Cerebellar nuclear complex (tissue), 1 donor: ENCODE results near the gene DEDD2.
A peak's percentile ranks its signal among the peaks of the same experiment; 100 is the strongest.

Experiments
- DNase-seq, 2 experiments: peaks; one replicate each; lab custom pipeline; 2025; lab: John Stamatoyannopoulos, UW

The DEDD2 gene

DNA sequence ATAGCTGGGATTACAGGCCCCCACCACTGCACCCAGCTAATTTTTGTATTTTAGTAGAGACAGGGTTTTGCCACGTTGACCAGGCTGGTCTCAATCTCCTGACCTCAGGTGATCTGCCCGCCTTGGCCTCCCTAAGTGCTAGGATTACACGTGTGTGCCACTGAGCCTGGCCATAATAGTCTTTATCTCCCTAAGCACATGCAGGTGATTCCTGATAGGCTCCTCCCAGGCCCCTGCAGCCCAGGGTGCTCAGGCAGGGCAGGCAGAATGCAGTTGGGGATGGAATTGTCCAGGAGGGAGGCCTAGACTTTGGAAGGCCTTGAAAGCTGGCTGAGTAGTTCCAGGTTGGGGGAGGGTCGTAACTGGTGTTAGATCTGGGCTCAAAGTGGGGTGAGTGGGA lies 11.2 kb upstream of the DEDD2 start:
- no peak for DNase-seq

GRCh38 chr19:42226886-42227285 lies 9.4 kb upstream of the DEDD2 start:
- DNase-seq, result no peak

DNA sequence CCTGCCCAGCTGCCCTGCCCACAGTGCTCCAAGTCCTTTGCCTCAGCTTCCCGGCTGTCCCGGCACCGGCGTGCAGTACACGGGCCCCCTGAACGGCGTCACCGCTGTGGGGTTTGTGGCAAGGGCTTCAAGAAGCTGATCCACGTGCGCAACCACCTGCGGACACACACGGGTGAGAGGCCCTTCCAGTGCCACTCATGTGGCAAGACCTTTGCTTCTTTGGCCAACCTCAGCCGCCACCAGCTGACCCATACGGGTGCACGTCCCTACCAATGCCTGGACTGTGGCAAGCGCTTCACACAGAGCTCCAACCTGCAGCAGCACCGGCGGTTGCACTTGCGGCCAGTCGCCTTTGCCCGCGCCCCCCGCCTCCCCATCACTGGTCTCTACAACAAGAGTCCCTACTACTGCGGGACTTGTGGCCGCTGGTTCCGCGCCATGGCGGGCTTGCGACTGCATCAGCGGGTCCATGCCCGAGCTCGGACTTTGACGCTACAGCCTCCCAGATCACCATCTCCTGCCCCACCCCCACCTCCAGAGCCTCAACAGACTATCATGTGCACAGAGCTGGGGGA lies 8.3 kb upstream of the DEDD2 start:
- DNase-seq, result no peak

- DNase-seq, result no peak
These were observed 7.7 kb upstream of the DEDD2 start for GRCh38 chr19:42224940-42225717.

- no peak for DNase-seq
These were observed 3.2 kb upstream of the DEDD2 start for GRCh38 chr19:42220751-42221097.

GRCh38 chr19:42219812-42220750 lies 2.6 kb upstream of the DEDD2 start, which contains the start of gene ZNF526:
Gene ZNF526, plus strand, starts transcription at chr19:42220312. Its CDS starts 4,092 bp downstream, at chr19:42224404.
- peak; percentile 87 to 97 for DNase-seq

DNA sequence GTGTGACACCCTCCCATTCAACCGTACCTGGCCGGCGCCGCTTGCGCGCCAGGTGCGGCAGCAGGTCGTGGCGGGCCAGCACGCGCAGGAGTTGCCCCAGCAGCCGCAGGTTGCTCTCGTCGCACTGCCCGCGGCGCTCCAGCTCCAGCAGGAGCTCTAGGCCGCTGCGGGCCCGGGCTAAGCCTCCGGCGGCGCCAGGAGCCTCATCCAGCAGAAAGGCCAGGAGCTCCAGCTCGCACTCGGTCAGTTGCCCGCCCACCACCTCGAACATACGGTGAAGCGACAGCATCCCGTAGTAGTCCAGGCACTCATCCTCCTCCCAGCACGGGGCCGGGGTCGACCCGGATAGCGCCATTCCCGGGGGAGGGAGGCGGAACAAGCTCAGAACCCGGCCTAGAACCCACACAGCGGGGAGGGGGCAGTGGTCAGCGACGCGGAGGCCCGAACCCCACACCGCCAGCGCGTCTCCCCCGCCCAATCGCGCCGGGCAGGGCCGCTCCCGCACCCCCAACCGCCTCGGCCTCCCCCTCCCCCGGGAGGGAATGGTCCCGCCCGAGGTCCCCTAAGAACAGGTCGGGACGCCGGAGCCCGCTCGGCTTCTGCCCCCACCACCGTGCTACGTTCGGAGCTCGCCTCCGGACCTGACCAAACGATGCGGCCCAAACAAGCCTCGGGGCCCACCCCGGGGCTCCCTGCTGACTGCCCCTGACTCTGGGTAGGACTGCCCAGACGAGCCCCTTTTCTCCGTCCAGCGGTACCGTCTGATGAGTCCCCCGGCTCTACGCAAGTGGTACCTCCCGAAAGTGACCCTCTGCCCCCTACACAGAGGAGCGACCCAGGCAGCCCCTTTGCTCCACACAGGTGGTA lies 591 bp downstream of the DEDD2 start:
- DNase-seq, result no peak

- no peak for DNase-seq
These were observed 2.5 kb downstream of the DEDD2 start for GRCh38 chr19:42214810-42215485.

GRCh38 chr19:42212886-42213285 lies 4.6 kb downstream of the DEDD2 start:
- no peak for DNase-seq

DNA sequence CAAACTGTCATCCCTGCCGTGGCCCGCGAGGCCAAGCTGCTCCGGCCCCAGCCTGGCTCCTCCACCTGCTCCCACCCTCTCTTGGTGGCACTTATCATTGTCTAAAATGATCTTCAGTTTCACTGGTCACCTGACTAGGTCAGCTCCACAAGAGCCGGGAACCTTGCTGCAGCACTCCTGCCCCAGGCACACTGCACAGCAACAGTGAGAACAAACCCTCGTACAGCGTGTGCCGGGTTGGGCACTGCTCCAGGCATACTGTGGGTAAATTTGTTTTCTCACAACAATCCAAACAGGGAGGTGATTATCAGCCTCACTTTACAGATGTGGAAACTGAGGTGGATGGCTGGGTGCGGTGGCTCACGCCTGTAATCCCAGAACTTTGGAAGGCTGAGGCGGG lies 8.9 kb downstream of the DEDD2 start:
- no peak for DNase-seq

DNA sequence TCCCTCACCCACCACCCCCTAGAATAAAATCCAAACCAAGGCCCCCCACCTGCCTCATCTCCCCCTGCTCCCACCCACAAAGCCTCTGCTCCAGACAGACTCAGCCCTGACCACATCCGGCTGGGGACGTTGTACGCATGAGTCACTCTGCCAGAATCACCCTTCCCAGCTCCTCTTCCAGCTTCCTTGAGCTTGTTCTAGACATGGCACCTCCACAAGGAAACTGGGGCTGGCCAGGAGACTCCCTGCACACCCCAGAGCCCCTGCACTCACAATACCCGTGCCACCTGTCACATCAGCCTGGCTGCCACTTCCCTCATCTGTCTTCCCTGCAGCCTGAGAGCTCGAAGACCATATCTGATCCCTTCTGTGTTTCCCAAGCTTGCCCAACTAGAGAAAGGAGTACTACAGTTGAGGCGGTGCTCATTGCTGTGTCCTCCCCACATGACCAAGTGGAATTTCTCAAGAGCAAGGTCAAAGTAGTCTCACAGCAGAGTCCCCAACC lies 9.7 kb downstream of the DEDD2 start:
- DNase-seq, result no peak

GRCh38 chr19:42206871-42207755 lies 10.4 kb downstream of the DEDD2 start:
- no peak for DNase-seq

DNA sequence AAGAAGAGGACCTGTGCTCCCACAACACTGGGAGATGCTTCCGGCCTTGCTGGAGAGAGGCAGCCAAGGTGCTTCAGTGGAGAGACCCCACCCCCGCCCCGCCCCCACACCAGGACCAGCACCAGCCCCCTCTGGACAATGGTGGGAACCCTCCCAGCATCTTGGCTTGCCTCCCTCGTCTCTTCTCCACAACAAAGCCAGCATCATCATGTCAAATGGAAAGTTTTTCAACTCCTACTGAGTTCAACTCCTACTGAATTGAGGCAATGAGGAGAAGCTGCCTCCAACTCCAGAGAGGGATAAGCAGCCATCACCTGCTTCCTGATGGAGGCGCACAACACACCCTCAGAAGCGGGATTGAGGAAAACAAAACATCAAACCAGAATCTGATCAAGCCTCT lies 12.8 kb downstream of the DEDD2 start:
- DNase-seq, result no peak

DNA sequence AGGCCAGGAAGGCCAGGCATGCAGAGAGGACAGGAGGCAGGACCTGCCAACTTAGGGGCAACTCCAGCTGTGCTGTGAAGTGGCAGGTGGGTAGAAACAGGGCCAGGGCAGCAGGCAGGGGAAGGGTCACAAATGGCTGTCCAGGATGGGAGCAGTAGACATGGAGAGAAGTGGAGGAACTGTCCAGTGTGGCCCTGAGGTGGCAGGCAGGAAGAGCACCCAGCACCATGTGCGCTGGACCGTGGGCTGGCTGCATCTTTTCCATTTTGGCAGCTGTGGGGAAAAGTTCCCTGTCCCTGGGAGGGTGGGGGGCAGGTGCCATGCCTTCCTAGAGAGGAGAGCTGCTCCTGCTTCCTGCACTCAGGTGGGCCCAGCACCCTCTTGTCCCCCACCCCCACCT lies 13.8 kb downstream of the DEDD2 start:
- DNase-seq, result no peak

GRCh38 chr19:42202290-42202880 lies 15.1 kb downstream of the DEDD2 start:
- no peak for DNase-seq

GRCh38 chr19:42201489-42202289 lies 15.8 kb downstream of the DEDD2 start:
- DNase-seq, result no peak

GRCh38 chr19:42200116-42200715 lies 17.3 kb downstream of the DEDD2 start:
- DNase-seq, result no peak

DNA sequence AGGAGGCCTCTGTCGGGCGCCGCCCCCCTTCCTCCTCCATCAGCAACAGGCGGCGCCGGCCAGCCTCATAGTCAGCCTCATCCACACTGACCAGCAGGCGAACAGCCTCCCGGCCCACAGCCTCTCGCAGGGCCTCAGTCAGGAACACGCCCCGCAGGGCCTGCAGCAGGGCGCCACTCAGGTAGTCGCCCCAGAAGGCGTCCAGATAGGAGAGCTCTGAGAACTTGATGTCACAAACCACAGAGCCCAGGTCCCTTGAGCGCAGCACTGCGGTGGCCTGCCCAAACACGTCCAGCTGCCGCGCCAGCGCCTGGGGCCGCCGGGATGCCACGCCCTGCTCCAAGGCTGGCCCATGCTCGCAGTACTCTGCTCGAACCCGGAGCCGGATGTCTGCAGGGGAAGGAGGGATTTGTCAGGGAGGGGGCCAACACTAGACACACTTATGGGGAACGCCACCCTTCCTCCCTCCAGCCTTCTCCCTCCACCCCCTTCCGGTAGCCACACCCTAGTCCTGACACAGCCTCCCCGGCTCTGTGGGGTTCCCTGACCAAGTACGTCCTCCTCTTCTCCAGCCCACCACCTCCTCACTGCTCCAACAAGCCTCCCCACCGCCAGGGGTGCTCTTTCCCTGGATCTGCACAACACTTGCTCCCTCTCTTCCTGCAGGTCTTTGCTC lies 17.9 kb downstream of the DEDD2 start:
- DNase-seq, result no peak
